NOMO-1 treated with DMSO at 0.1 percent for 48 hours (cell line): ENCODE results near the gene CPE.

Experiments
- DNase-seq: peaks from one replicate; lab custom pipeline; 2025; ENCODE audit not compliant: unreplicated experiment; lab: John Stamatoyannopoulos, UW

The CPE gene

DNA sequence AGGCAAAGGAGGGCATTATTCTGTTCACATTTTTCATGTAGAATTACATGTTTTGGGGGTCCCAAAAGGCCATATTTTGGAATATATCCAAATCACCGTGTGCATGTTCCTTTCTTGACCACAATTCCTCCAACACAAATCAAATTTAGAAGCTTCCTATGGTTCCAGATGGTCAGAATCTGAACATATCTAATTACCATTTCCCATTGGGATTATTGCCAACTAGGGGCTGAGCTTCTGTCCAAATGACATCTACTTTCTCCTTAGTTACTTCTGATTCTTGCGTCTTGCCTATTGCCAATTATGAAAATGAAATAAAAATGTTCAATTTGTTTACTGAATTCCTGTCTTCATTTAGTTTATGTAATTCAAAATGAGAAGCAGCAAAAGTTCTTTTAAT is 163.7 kb downstream of the CPE start:
- DNase-seq: no peak
